ENCODE measurements around the gene IKBKG. TPM values are rescaled to one million over a fixed set of nuclear protein-coding genes. Genes with fewer than 3 reads are reported as not detected.

The IKBKG gene
- total and polyA plus RNA-seq, 2 donors from 2014 or later, result 23.3 to 31.3 TPM

- H3K9ac ChIP-seq (ENCODE audit: low read length in 3 of 3), result no peak overlapping the region
- H3K27me3 ChIP-seq (ENCODE audit: control insufficient read depth, insufficient read depth, low read length), result no peaks in the 10 kb centered on the region
- FAIRE-seq (no peak), DNase-seq (no peak)
- H3K36me3 ChIP-seq (ENCODE audit: control insufficient read depth in 2 of 3, insufficient read depth in 3 of 3, low read length in 3 of 3), result peaks cover 0 to 3% (median 0%) of the 10 kb centered on the region in 3 donors
- no peak overlapping the region for H3K4me3 ChIP-seq (ENCODE audit: low read length in 3 of 3)
- H3K27ac ChIP-seq (ENCODE audit: low read depth in 2 of 2, low read length in 2 of 2), result peak overlapping the region in 1 of 2 donors; percentile 28
- peaks cover 0 to 3% (median 0%) of the 10 kb centered on the region in 3 donors for H3K4me1 ChIP-seq (ENCODE audit: control insufficient read depth in 2 of 3, insufficient read depth in 2 of 3, low read depth in 1 of 3, low read length in 3 of 3)
- intact Hi-C loops (cut with DNase I), result no loop called here
- TF ChIP-seq, protein P1, sequence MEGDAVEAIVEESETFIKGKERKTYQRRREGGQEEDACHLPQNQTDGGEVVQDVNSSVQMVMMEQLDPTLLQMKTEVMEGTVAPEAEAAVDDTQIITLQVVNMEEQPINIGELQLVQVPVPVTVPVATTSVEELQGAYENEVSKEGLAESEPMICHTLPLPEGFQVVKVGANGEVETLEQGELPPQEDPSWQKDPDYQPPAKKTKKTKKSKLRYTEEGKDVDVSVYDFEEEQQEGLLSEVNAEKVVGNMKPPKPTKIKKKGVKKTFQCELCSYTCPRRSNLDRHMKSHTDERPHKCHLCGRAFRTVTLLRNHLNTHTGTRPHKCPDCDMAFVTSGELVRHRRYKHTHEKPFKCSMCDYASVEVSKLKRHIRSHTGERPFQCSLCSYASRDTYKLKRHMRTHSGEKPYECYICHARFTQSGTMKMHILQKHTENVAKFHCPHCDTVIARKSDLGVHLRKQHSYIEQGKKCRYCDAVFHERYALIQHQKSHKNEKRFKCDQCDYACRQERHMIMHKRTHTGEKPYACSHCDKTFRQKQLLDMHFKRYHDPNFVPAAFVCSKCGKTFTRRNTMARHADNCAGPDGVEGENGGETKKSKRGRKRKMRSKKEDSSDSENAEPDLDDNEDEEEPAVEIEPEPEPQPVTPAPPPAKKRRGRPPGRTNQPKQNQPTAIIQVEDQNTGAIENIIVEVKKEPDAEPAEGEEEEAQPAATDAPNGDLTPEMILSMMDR (IDR thresholded peaks at IDR 0.05; ENCODE audit: borderline replicate concordance, extremely low read depth, insufficient read depth), result no peak
- H3K9me3 ChIP-seq (ENCODE audit: control insufficient read depth in 2 of 3, insufficient read depth in 1 of 3, low read length in 3 of 3), result no peaks in the 10 kb centered on the region
Measured at GRCh38 chrX:154511761-154512160, 35.7 kb upstream of the IKBKG start.

DNA sequence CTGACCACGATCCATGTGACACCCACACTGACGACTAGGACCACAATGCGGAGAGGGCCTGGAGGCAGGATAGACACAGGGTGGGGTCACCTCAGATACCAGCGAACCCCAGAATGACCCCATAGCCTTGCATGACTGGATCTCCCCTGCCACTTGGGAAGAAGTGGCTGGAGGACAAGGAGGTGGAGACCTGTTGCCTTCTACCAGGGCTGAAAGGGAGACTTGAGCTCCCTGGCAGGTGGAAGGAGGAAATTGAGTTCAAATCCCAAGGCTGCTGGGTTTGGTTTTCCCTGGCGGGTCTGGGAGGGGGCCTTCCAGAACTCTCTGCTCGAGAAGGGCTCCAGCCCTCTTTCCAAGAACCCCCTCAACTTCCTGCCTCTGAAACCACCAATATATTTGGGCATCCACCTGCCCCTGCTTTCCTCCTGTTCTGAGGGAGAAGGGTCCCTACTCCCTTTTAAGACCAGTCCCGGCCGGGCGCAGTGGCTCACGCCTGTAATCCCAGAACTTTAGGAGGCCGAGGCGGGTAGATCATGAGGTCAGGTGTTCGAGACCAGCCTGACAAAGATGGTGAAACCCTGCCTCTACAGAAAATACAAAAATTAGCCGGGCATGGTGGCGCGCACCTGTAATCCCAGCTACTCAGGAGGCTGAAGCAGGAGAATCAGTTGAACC is 34.4 kb upstream of the IKBKG start:
- FAIRE-seq, result no peak
- H3K27ac ChIP-seq (ENCODE audit: low read depth in 2 of 2, low read length in 2 of 2), result no peak overlapping the region

GRCh38 chrX:154513716-154514115 is 33.7 kb upstream of the IKBKG start:
- no peaks in the 10 kb centered on the region for H3K9me3 ChIP-seq (ENCODE audit: control insufficient read depth in 2 of 3, insufficient read depth in 1 of 3, low read length in 3 of 3)
- H3K4me3 ChIP-seq (ENCODE audit: low read length in 3 of 3), result no peak overlapping the region
- H3K9ac ChIP-seq (ENCODE audit: low read length in 3 of 3), result no peak overlapping the region
- intact Hi-C loops (cut with DNase I), result no loop called here
- TF ChIP-seq, protein P1 (IDR thresholded peaks at IDR 0.05; ENCODE audit: borderline replicate concordance, extremely low read depth, insufficient read depth), result no peak
- H3K27ac ChIP-seq (ENCODE audit: low read depth in 2 of 2, low read length in 2 of 2), result no peak overlapping the region
- FAIRE-seq (no peak), DNase-seq (no peak)
- peaks cover 2 to 10% (median 3%) of the 10 kb centered on the region in 3 donors for H3K4me1 ChIP-seq (ENCODE audit: control insufficient read depth in 2 of 3, insufficient read depth in 2 of 3, low read depth in 1 of 3, low read length in 3 of 3)
- H3K36me3 ChIP-seq (ENCODE audit: control insufficient read depth in 2 of 3, insufficient read depth in 3 of 3, low read length in 3 of 3), result peaks cover 0 to 3% (median 0%) of the 10 kb centered on the region in 3 donors
- no peaks in the 10 kb centered on the region for H3K27me3 ChIP-seq (ENCODE audit: control insufficient read depth, insufficient read depth, low read length)

More for the DNA sequence above, 34.4 kb upstream of the IKBKG start:
- intact Hi-C loops (cut with DNase I), result no loop called here
- Histone ChIP-seq H3K9me3 (ENCODE audit: control insufficient read depth in 2 of 3, insufficient read depth in 1 of 3, low read length in 3 of 3) (no peaks in the 10 kb centered on the region), H3K4me3 (ENCODE audit: low read length in 3 of 3) (no peak overlapping the region), H3K27me3 (ENCODE audit: control insufficient read depth, insufficient read depth, low read length) (no peaks in the 10 kb centered on the region), H3K9ac (ENCODE audit: low read length in 3 of 3) (no peak overlapping the region), H3K36me3 (ENCODE audit: control insufficient read depth in 2 of 3, insufficient read depth in 3 of 3, low read length in 3 of 3) (peaks cover 0 to 3% (median 0%) of the 10 kb centered on the region in 3 donors), H3K4me1 (ENCODE audit: control insufficient read depth in 2 of 3, insufficient read depth in 2 of 3, low read depth in 1 of 3, low read length in 3 of 3) (peaks cover 2 to 8% (median 3%) of the 10 kb centered on the region in 3 donors)
- no peak for DNase-seq
- TF ChIP-seq, protein P1 (IDR thresholded peaks at IDR 0.05; ENCODE audit: borderline replicate concordance, extremely low read depth, insufficient read depth), result no peak
